MM.1S (cell line): Measurements from ENCODE around the gene PRKCH.

Experiments
- DNase-seq: peaks from one replicate; pipeline ENCODE4 v3.0.0-alpha.2; 2015
- H2AFZ ChIP-seq: fragments of 300-600 bp; sonication (generic); 2 replicates; pipeline ENCODE4 v1.6.0; 2016; ENCODE audit warnings: antibody characterized with exemption, low read length
- H3F3A ChIP-seq: fragments of 300-600 bp; sonication (generic); 2 replicates; pipeline ENCODE4 v1.6.1; 2016; ENCODE audit warnings: mild to moderate bottlenecking, antibody characterized with exemption, low read length, moderate library complexity, mixed read lengths; ENCODE audit not compliant: insufficient read depth
- H3K27ac ChIP-seq: fragments of 300-600 bp; sonication (generic); 2 replicates; pipeline ENCODE4 v1.5.1; 2016; ENCODE audit warnings: mild to moderate bottlenecking, low read length
- H3K27me3 ChIP-seq: fragments of 300-600 bp; sonication (generic); replicated peaks from 2 replicates; pipeline ENCODE4 v1.6.0; 2016; ENCODE audit warnings: low read length; ENCODE audit not compliant: insufficient read depth
- H3K36me3 ChIP-seq: fragments of 300-600 bp; sonication (generic); replicated peaks from 2 replicates; pipeline ENCODE4 v1.6.1; 2016; ENCODE audit warnings: mild to moderate bottlenecking, low read length, mixed read lengths; ENCODE audit not compliant: insufficient read depth
- H3K4me1 ChIP-seq: fragments of 300-600 bp; sonication (generic); 2 replicates; pipeline ENCODE4 v1.6.1; 2016; ENCODE audit warnings: low read length, mixed read lengths
- H3K4me2 ChIP-seq: fragments of 300-600 bp; sonication (generic); 2 replicates; pipeline ENCODE4 v1.6.0; 2016; ENCODE audit warnings: low read depth, low read length
- H3K4me3 ChIP-seq: fragments of 300-600 bp; sonication (generic); 2 replicates; pipeline ENCODE4 v1.5.1; 2016; ENCODE audit warnings: low read length, mixed read lengths
- H3K79me2 ChIP-seq: fragments of 300-600 bp; sonication (generic); 2 replicates; pipeline ENCODE4 v1.6.1; 2016; ENCODE audit warnings: mixed run types, low read length, mixed read lengths
- H3K9ac ChIP-seq: fragments of 300-600 bp; sonication (generic); 2 replicates; pipeline ENCODE4 v1.6.1; 2016; ENCODE audit warnings: low read length, mixed read lengths
- H3K9me2 ChIP-seq: fragments of 300-600 bp; sonication (generic); replicated peaks from 2 replicates; pipeline ENCODE4 v1.6.1; 2016; ENCODE audit warnings: mild to moderate bottlenecking, low read length, mixed read lengths; ENCODE audit not compliant: insufficient read depth
- H3K9me3 ChIP-seq: fragments of 300-600 bp; sonication (generic); replicated peaks from 2 replicates; pipeline ENCODE4 v1.6.1; 2016; ENCODE audit warnings: mild to moderate bottlenecking, low read length, mixed read lengths; ENCODE audit not compliant: insufficient read depth
- H4K20me1 ChIP-seq: fragments of 300-600 bp; sonication (generic); 2 replicates; pipeline ENCODE4 v1.6.1; 2016; ENCODE audit warnings: mild to moderate bottlenecking, low read length, moderate library complexity, mixed read lengths; ENCODE audit not compliant: insufficient read depth
- EZH2 ChIP-seq: fragments of 300-600 bp; sonication (generic); optimal IDR thresholded peaks from 2 replicates; pipeline ENCODE3; 2017; ENCODE audit warnings: low read depth, mild to moderate bottlenecking, antibody characterized with exemption, low read length, mixed read lengths
- EZH2phosphoT487 ChIP-seq: fragments of 300-600 bp; sonication (generic); IDR thresholded peaks from 2 replicates; pipeline ENCODE4 v1.6.1; 2018; ENCODE audit warnings: antibody characterized with exemption, low read length
- TF ChIP-seq, protein P1 (sequence below): fragments of 300-600 bp; sonication (generic); IDR thresholded peaks from 2 replicates; pipeline ENCODE4 v1.5.1; 2016; ENCODE audit warnings: antibody characterized with exemption, low read length, mixed read lengths

Gene PRKCH

GRCh38 chr14:61429316-61429715 lies 107.9 kb downstream of the PRKCH start:
- Histone ChIP-seq H4K20me1 (no peaks in the 10 kb centered on the region), H3K9ac (no peak overlapping the region), H2AFZ (no peak overlapping the region), H3K4me1 (no peaks in the 10 kb centered on the region), H3K27ac (no peak overlapping the region), H3K4me2 (no peak overlapping the region), H3K4me3 (no peak overlapping the region), H3K79me2 (no peaks in the 10 kb centered on the region), H3K9me2 (no peaks in the 10 kb centered on the region), H3K9me3 (no peaks in the 10 kb centered on the region), H3K36me3 (no peaks in the 10 kb centered on the region), H3F3A (no peaks in the 10 kb centered on the region), H3K27me3 (no peaks in the 10 kb centered on the region)
- TF ChIP-seq EZH2phosphoT487 (no peak), EZH2 (no peak)
- TF ChIP-seq, protein P1, sequence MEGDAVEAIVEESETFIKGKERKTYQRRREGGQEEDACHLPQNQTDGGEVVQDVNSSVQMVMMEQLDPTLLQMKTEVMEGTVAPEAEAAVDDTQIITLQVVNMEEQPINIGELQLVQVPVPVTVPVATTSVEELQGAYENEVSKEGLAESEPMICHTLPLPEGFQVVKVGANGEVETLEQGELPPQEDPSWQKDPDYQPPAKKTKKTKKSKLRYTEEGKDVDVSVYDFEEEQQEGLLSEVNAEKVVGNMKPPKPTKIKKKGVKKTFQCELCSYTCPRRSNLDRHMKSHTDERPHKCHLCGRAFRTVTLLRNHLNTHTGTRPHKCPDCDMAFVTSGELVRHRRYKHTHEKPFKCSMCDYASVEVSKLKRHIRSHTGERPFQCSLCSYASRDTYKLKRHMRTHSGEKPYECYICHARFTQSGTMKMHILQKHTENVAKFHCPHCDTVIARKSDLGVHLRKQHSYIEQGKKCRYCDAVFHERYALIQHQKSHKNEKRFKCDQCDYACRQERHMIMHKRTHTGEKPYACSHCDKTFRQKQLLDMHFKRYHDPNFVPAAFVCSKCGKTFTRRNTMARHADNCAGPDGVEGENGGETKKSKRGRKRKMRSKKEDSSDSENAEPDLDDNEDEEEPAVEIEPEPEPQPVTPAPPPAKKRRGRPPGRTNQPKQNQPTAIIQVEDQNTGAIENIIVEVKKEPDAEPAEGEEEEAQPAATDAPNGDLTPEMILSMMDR, result no peak
- no peak for DNase-seq

DNA sequence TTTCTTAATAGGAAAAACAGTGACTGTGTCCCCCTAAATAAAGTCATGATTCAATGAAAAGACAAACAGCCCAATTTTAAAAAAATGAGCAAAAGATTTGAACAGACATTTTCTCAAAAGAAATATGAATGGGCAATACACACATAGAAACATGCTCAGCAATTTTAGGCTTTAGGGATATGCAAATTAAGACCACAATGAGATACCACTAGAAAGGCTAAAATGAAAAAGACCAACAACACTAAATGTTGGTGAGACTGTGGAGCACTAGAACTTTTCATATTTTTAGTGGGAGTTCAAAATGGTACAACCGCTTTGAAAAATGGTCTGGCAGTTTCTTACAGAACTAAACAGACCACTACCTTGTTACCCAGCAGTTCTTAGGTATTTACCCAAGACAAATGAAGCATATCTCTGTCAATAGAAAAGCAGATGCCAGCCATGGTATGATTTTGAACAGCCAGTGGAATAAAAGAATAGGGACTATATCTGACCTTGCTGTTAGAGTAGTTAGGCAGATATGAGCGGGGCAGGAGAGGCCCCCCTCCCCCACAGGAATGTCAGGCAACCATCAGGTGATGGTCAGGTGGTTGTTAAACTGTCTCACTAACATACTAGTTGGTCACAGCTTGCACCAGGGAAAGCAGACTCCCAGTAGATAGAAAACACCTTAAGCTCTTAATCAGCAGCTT lies 108.8 kb downstream of the PRKCH start:
- TF ChIP-seq EZH2, result no peak
- TF ChIP-seq, protein P1, result no peak
- no peak for TF ChIP-seq EZH2phosphoT487
- H3K4me2 ChIP-seq, result no peak overlapping the region
- H3K27me3 ChIP-seq, result no peaks in the 10 kb centered on the region
- no peaks in the 10 kb centered on the region for H3F3A ChIP-seq
- H3K4me3 ChIP-seq, result no peak overlapping the region
- no peaks in the 10 kb centered on the region for H3K9me2 ChIP-seq
- no peaks in the 10 kb centered on the region for H3K9me3 ChIP-seq
- no peak overlapping the region for H2AFZ ChIP-seq
- H3K4me1 ChIP-seq, result no peaks in the 10 kb centered on the region
- H4K20me1 ChIP-seq, result no peaks in the 10 kb centered on the region
- H3K79me2 ChIP-seq, result no peaks in the 10 kb centered on the region
- H3K9ac ChIP-seq, result no peak overlapping the region
- no peak overlapping the region for H3K27ac ChIP-seq
- no peak for DNase-seq
- H3K36me3 ChIP-seq, result no peaks in the 10 kb centered on the region

DNA sequence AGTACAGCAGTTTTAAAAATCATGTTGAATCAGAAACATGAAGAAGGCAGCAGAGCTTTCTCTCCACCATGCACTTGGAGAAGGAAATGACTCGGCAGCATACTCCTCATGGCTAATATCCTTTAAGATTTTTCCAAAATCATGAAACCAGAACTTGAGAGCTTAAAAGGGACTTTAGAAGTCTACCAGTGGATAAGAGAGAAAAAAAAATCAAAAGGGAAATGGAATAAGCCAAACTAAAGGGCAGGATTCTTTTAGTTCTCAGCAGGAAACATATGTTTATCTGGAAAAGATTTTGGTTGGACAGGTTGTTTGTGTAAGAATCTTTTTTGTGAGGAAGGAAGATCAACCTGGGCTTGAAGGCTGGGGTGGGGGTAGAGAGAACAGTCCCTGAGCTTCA lies 111.8 kb downstream of the PRKCH start:
- Histone ChIP-seq H3K27ac (no peak overlapping the region), H3K9ac (no peak overlapping the region), H4K20me1 (no peaks in the 10 kb centered on the region), H3K9me3 (no peaks in the 10 kb centered on the region), H3K4me2 (no peak overlapping the region), H3K79me2 (no peaks in the 10 kb centered on the region), H3K9me2 (no peaks in the 10 kb centered on the region), H3K4me3 (no peak overlapping the region), H3F3A (no peaks in the 10 kb centered on the region), H3K4me1 (no peaks in the 10 kb centered on the region), H3K36me3 (no peaks in the 10 kb centered on the region), H3K27me3 (no peaks in the 10 kb centered on the region), H2AFZ (no peak overlapping the region)
- TF ChIP-seq, protein P1, result no peak
- DNase-seq, result no peak
